Osteoblast (primary cell): ENCODE results near the gene DACH1. TPM values are rescaled to one million over a fixed set of nuclear protein-coding genes. Genes with fewer than 3 reads are reported as not detected.

Source experiments
- DNase-seq: peaks from one replicate; pipeline ENCODE4 v3.0.0; 2011; ENCODE audit warnings: low spot score, mixed read lengths; ENCODE audit not compliant: insufficient read length; ENCODE audit errors: missing footprints
- H2AFZ ChIP-seq: 2 replicates; pipeline ENCODE4 v1.6.0; 2011; ENCODE audit warnings: mild to moderate bottlenecking, low read length
- H3K27ac ChIP-seq: 2 replicates; pipeline ENCODE4 v1.5.1; 2011; ENCODE audit warnings: mild to moderate bottlenecking, low read depth, low read length, moderate library complexity
- H3K27me3 ChIP-seq: 2 replicates; pipeline ENCODE4 v1.6.0; 2012; ENCODE audit warnings: mild to moderate bottlenecking, control low read depth, inconsistent platforms, low read length, moderate library complexity; ENCODE audit not compliant: insufficient read depth
- H3K36me3 ChIP-seq: 2 replicates; pipeline ENCODE4 v1.5.1; 2011; ENCODE audit warnings: mild to moderate bottlenecking, low read length, control low read depth, moderate library complexity; ENCODE audit not compliant: insufficient read depth
- H3K4me1 ChIP-seq: 2 replicates; pipeline ENCODE4 v1.5.1; 2011; ENCODE audit warnings: mild to moderate bottlenecking, low read length, control low read depth, moderate library complexity; ENCODE audit not compliant: insufficient read depth
- H3K4me2 ChIP-seq: 2 replicates; pipeline ENCODE4 v1.6.0; 2011; ENCODE audit warnings: mild to moderate bottlenecking, low read length; ENCODE audit not compliant: insufficient read depth
- H3K4me3 ChIP-seq: fragments of 200-600 bp; sonication (generic); 3 replicates; pipeline ENCODE4 v1.5.1; 2012; ENCODE audit warnings: mild to moderate bottlenecking, low read length, inconsistent platforms; ENCODE audit not compliant: insufficient read depth
- H3K79me2 ChIP-seq: 2 replicates; pipeline ENCODE4 v1.6.0; 2012; ENCODE audit warnings: mild to moderate bottlenecking, low read length, control low read depth, inconsistent platforms; ENCODE audit not compliant: insufficient read depth
- H3K9me3 ChIP-seq: 2 replicates; pipeline ENCODE4 v1.5.1; 2011; ENCODE audit warnings: low read depth, low read length, control low read depth
- H4K20me1 ChIP-seq: 2 replicates; pipeline ENCODE4 v1.6.0; 2012; ENCODE audit warnings: mild to moderate bottlenecking, low read length, control low read depth; ENCODE audit not compliant: insufficient read depth
- total RNA-seq: library from RNA; depleted of rRNA; stranded (reverse); fragments of >200 nt; gene quantifications from 2 replicates; pipeline ENCODE4 v1.2.3, GENCODE V29; 2012
- TF ChIP-seq, protein P1 (sequence below): IDR thresholded peaks from 2 replicates; pipeline ENCODE4 v1.5.1; 2011; ENCODE audit warnings: mild to moderate bottlenecking, low read depth, low read length, moderate library complexity; ENCODE audit errors: extremely low read depth

Gene DACH1
- total RNA-seq, 1 donor = not detected

GRCh38 chr13:71828117-71828516, 38.9 kb downstream of the DACH1 start:
- no peak overlapping the region for H3K27ac ChIP-seq
- H3K4me2 ChIP-seq = no peak overlapping the region
- TF ChIP-seq, protein P1, sequence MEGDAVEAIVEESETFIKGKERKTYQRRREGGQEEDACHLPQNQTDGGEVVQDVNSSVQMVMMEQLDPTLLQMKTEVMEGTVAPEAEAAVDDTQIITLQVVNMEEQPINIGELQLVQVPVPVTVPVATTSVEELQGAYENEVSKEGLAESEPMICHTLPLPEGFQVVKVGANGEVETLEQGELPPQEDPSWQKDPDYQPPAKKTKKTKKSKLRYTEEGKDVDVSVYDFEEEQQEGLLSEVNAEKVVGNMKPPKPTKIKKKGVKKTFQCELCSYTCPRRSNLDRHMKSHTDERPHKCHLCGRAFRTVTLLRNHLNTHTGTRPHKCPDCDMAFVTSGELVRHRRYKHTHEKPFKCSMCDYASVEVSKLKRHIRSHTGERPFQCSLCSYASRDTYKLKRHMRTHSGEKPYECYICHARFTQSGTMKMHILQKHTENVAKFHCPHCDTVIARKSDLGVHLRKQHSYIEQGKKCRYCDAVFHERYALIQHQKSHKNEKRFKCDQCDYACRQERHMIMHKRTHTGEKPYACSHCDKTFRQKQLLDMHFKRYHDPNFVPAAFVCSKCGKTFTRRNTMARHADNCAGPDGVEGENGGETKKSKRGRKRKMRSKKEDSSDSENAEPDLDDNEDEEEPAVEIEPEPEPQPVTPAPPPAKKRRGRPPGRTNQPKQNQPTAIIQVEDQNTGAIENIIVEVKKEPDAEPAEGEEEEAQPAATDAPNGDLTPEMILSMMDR = no peak
- H3K79me2 ChIP-seq = no peaks in the 10 kb centered on the region
- H3K4me1 ChIP-seq = no peaks in the 10 kb centered on the region
- no peak overlapping the region for H2AFZ ChIP-seq
- no peaks in the 10 kb centered on the region for H4K20me1 ChIP-seq
- no peaks in the 10 kb centered on the region for H3K9me3 ChIP-seq
- H3K4me3 ChIP-seq = no peak overlapping the region
- no peak for DNase-seq
- no peaks in the 10 kb centered on the region for H3K27me3 ChIP-seq
- no peaks in the 10 kb centered on the region for H3K36me3 ChIP-seq

- TF ChIP-seq, protein P1 = no peak
- H2AFZ ChIP-seq = no peak overlapping the region
- no peak for DNase-seq
- H3K4me1 ChIP-seq = no peaks in the 10 kb centered on the region
- H3K36me3 ChIP-seq = no peaks in the 10 kb centered on the region
- H4K20me1 ChIP-seq = no peaks in the 10 kb centered on the region
- no peak overlapping the region for H3K4me2 ChIP-seq
- no peaks in the 10 kb centered on the region for H3K27me3 ChIP-seq
- H3K9me3 ChIP-seq = no peaks in the 10 kb centered on the region
- H3K4me3 ChIP-seq = no peak overlapping the region
- no peaks in the 10 kb centered on the region for H3K79me2 ChIP-seq
- H3K27ac ChIP-seq = no peak overlapping the region
Observed at GRCh38 chr13:71827241-71827640, 39.8 kb downstream of the DACH1 start.

GRCh38 chr13:71820699-71821098, 46.3 kb downstream of the DACH1 start:
- no peak for DNase-seq

GRCh38 chr13:71817335-71817734, 49.7 kb downstream of the DACH1 start:
- Histone ChIP-seq H3K9me3 (no peaks in the 10 kb centered on the region), H3K4me1 (no peaks in the 10 kb centered on the region), H3K4me2 (no peak overlapping the region), H3K27me3 (no peaks in the 10 kb centered on the region), H3K4me3 (no peak overlapping the region), H3K27ac (no peak overlapping the region), H3K79me2 (no peaks in the 10 kb centered on the region), H3K36me3 (no peaks in the 10 kb centered on the region), H4K20me1 (no peaks in the 10 kb centered on the region), H2AFZ (no peak overlapping the region)
- TF ChIP-seq, protein P1 = no peak
- no peak for DNase-seq

More at GRCh38 chr13:71820699-71821098, 46.3 kb downstream of the DACH1 start:
- Histone ChIP-seq H3K36me3 (no peaks in the 10 kb centered on the region), H3K27ac (no peak overlapping the region), H3K9me3 (no peaks in the 10 kb centered on the region), H4K20me1 (no peaks in the 10 kb centered on the region), H3K27me3 (no peaks in the 10 kb centered on the region), H3K79me2 (no peaks in the 10 kb centered on the region), H3K4me3 (no peak overlapping the region), H3K4me1 (no peaks in the 10 kb centered on the region), H3K4me2 (no peak overlapping the region), H2AFZ (no peak overlapping the region)
- TF ChIP-seq, protein P1 = no peak
